Measurements from ENCODE around the gene ITPK1.

ITPK1 gene

DNA sequence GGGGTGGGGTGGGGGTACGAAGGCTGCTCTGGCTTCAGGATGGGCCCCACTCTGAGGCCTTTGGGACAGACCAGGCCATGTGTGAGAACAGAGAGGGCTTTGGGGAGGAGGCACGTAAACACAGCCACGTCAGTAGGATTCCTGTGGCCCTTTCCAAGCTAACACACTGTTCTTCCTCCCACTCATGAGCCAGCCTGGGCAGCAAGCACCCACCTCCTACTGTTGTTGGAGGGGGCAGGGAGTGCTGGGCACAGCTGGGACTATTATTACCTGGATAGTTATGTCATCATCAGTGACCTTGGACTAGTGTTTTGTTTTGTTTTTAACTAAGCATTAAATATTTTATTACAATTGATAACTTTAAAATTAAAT lies 187.5 kb downstream of the ITPK1 start:
- DNase-seq (ENCODE audit: low read depth in 2 of 3, low spot score in 2 of 3) = no peak

GRCh38 chr14:92927349-92928257 lies 188.1 kb downstream of the ITPK1 start:
- no peak for DNase-seq (ENCODE audit: low read depth in 2 of 3, low spot score in 2 of 3)

GRCh38 chr14:92926931-92927330 lies 188.8 kb downstream of the ITPK1 start:
- no peak for DNase-seq (ENCODE audit: low read depth in 2 of 3, low spot score in 2 of 3)

DNA sequence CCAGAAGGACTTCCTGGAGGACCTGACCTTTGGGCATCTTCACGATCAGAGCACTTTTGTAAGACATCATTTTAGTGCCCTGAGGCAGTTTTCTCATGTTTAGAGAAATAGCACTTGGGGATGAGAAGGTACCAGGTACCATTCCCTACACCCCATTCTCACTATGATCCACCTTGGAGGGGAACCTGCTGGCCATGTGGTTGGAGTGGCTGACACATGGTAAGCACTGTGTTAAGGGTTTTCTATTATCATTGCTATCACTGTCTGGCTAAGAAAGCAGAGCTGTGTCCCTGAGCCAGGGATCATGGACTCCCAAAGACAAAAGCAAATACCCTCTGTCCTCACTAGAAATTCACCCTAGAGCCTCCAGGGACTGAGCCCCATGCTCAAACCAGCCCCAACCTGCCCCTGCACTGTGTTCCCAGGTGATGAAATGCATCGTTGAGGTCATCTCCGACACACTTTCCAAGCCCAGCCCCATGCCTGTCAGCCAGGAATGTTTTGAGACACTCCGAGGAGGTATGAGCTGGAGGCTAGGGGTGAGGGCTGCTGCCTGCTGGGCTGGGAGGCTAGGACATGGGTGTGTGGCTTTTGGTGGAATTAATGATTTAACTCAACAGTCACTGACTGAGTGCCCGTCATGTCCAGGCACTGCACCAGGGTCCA lies 189.4 kb downstream of the ITPK1 start:
- no peak for DNase-seq (ENCODE audit: low read depth in 2 of 3, low spot score in 2 of 3)

- no peak for DNase-seq (ENCODE audit: low read depth in 2 of 3, low spot score in 2 of 3)
Measured at GRCh38 chr14:92925446-92925845, 190.3 kb downstream of the ITPK1 start.

DNA sequence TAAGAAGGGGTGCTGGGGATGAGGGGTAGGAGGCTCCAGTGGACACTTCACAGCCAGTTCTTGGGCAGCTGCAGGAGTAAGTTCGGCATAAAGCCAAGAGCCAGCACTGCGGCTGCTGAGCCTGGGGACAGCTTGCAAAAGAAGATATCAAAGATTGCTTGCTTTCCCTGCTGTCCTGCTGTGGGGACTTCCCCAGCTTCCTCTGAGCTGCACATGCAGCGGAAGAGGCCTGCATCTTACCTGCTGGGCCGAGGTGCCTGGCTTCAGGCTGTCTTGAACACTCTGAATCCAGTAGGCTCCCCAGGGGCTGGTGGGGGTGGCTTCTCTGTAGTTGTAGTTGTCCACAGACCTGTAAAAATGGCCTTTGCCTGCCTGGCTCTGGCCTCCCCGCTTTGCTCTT lies 191.5 kb downstream of the ITPK1 start:
- DNase-seq (ENCODE audit: low read depth in 2 of 3, low spot score in 2 of 3) = no peak

DNA sequence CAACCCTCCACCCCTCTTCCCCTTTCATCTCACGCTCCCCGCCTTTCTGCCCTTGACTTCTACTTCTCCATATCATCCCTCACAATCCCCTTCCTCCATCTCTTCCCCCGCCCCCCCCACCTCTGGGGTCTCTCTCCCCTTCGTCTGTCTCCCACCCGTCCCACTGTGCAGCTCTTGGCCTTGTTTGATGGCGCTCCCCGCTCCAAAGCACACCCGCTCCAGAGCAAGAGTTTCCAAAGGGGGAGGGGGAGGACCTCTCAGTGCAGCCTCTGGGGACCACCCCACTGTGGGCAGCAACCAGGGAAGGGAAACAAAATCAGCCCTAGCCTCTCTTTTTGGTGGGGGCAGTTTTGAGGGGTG lies 192.0 kb downstream of the ITPK1 start:
- DNase-seq (ENCODE audit: low read depth in 2 of 3, low spot score in 2 of 3) = no peak

- peak in 2 of 3 experiments; percentile 20 to 29 for DNase-seq (ENCODE audit: low read depth in 2 of 3, low spot score in 2 of 3)
Measured at GRCh38 chr14:92922883-92923743, 192.6 kb downstream of the ITPK1 start, which contains the start of gene CHGA. TSS of gene CHGA (plus strand) at chr14:92923150. CDS start at chr14:92923360, 210 bp downstream.

GRCh38 chr14:92922155-92922735 lies 193.5 kb downstream of the ITPK1 start:
- DNase-seq (ENCODE audit: low read depth in 2 of 3, low spot score in 2 of 3) = no peak

GRCh38 chr14:92920001-92920400 lies 195.7 kb downstream of the ITPK1 start:
- DNase-seq (ENCODE audit: low read depth in 2 of 3, low spot score in 2 of 3) = no peak

- no peak for DNase-seq (ENCODE audit: low read depth in 2 of 3, low spot score in 2 of 3)
Measured at GRCh38 chr14:92917956-92918355, 197.8 kb downstream of the ITPK1 start.

GRCh38 chr14:92917041-92917940 lies 198.4 kb downstream of the ITPK1 start:
- no peak for DNase-seq (ENCODE audit: low read depth in 2 of 3, low spot score in 2 of 3)

DNA sequence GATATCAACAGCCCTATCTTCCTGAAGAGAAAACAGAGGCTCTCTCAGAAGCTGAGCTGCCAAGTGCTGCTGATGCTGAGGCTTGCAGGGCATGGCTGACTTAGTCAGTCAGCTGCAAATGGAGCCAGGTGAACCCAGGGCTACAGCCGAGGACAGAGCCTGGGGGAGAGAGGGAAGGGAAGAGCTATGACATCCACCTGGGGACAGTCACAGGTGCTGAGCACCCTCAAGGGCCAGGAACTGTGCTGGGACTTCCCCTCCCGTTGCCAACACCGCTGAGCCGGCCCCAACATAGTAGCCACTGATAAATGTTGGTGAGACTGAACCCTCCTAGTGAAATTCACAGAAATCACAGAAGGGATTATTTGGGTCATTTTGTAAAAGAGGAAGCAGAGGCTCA lies 199.5 kb downstream of the ITPK1 start:
- no peak for DNase-seq (ENCODE audit: low read depth in 2 of 3, low spot score in 2 of 3)

DNA sequence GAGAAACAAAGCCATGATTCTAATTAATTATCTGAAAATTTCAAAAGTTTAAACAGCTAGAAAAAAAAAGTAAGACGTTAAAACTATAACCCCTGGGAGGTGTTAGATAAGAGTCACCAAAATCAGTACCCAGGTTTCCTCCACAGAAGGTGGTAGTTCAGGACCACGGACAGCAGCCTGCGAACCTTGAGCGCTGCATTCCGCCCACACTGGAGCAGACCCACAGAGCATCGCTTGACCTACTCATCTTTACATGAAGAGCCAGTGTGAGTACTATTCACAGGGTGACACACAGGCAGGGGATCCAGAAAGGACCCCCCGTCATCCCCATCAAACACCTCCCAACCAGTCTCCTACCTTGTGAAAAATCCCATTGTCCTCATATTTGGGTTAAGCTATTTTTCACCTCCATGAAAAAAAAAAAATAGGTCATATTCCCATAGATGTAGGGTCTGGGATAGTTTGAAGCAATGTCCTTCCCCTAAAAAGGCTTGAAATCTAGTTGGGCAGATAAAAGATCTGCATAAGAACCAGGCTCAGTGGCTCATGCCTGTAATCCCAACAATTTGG lies 201.6 kb downstream of the ITPK1 start:
- DNase-seq (ENCODE audit: low read depth in 2 of 3, low spot score in 2 of 3) = no peak

- DNase-seq (ENCODE audit: low read depth in 2 of 3, low spot score in 2 of 3) = no peak
Measured at GRCh38 chr14:92907316-92907911, 208.3 kb downstream of the ITPK1 start.

GRCh38 chr14:92906823-92907222 lies 208.9 kb downstream of the ITPK1 start:
- no peak for DNase-seq (ENCODE audit: low read depth in 2 of 3, low spot score in 2 of 3)

DNA sequence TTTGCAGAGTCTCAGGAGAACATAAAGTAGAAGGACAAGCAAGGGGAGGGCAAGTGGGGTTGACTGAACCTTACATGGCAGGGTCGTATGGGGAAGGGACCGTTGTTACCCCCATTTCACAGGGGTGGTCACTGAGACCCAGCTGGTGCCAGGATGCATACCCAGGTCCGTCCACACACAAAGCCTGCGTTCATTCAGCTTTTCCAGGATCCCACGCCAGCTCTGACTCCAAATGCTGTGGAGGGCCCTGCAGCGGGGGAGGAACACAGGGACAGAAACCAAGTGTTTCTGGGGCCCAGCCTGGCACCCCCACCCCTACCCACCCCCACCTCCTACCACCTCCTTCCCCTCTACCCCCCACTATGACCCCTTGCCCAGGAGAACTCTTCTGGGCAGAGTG lies 209.3 kb downstream of the ITPK1 start:
- no peak for DNase-seq (ENCODE audit: low read depth in 2 of 3, low spot score in 2 of 3)

GRCh38 chr14:92905667-92906066 lies 210.1 kb downstream of the ITPK1 start:
- DNase-seq (ENCODE audit: low read depth in 2 of 3, low spot score in 2 of 3) = no peak

- no peak for DNase-seq (ENCODE audit: low read depth in 2 of 3, low spot score in 2 of 3)
Measured at GRCh38 chr14:92903359-92903758, 212.4 kb downstream of the ITPK1 start.

Measured in activated CD8-positive, alpha-beta memory T cell treated with anti-CD3 and anti-CD28 coated beads for 48 hours (primary cell).